DND-41 (cell line): ENCODE results near the gene PPP2R5B.

Experiments
- ATAC-seq: fragments of 200-7000 bp; cut with Tn5 transposase; 3 replicates; pipeline ENCODE4 v1.9.1; 2021; ENCODE audit warnings: low read depth; ENCODE audit not compliant: insufficient read depth
- DNase-seq: peaks from one replicate; pipeline ENCODE4 v3.0.0-alpha.2; 2020
- H2AFZ ChIP-seq: 2 replicates; pipeline ENCODE4 v1.6.0; 2012; ENCODE audit warnings: low read depth, low read length
- H3K27ac ChIP-seq: 2 replicates; pipeline ENCODE4 v1.5.1; 2012; ENCODE audit warnings: low read length, inconsistent platforms
- H3K27me3 ChIP-seq: fragments of 200-600 bp; sonication (generic); 2 replicates; pipeline ENCODE4 v1.6.0; 2012; ENCODE audit warnings: low read length, mild to moderate bottlenecking, inconsistent platforms; ENCODE audit not compliant: insufficient read depth, poor library complexity
- H3K36me3 ChIP-seq: 2 replicates; pipeline ENCODE4 v1.5.1; 2012; ENCODE audit warnings: low read length, inconsistent platforms; ENCODE audit not compliant: insufficient read depth
- H3K4me1 ChIP-seq: 2 replicates; pipeline ENCODE4 v1.5.1; 2012; ENCODE audit warnings: mild to moderate bottlenecking, low read length; ENCODE audit not compliant: insufficient read depth
- H3K4me2 ChIP-seq: 2 replicates; pipeline ENCODE4 v1.6.0; 2012; ENCODE audit warnings: mild to moderate bottlenecking, moderate library complexity, low read length, inconsistent platforms; ENCODE audit not compliant: insufficient read depth
- H3K4me3 ChIP-seq, 2 experiments: fragments of 200-600 bp in 1 of 2; shearing (Covaris generic) in 1 of 2; 2 replicates each; pipeline ENCODE4 v1.5.1; 2012 to 2016; ENCODE audit warnings: inconsistent platforms in 2 of 2, low read length in 2 of 2, mild to moderate bottlenecking in 2 of 2, low read depth in 1 of 2, moderate library complexity in 1 of 2
- H3K79me2 ChIP-seq: 2 replicates; pipeline ENCODE4 v1.6.0; 2012; ENCODE audit warnings: low read length, inconsistent platforms; ENCODE audit not compliant: insufficient read depth
- H3K9ac ChIP-seq: 2 replicates; pipeline ENCODE4 v1.6.0; 2012; ENCODE audit warnings: low read depth, mild to moderate bottlenecking, inconsistent platforms, low read length, moderate library complexity
- H3K9me3 ChIP-seq: 2 replicates; pipeline ENCODE4 v1.5.1; 2012; ENCODE audit warnings: low read length, moderate library complexity, mild to moderate bottlenecking, inconsistent platforms; ENCODE audit not compliant: insufficient read depth, severe bottlenecking
- H4K20me1 ChIP-seq: 2 replicates; pipeline ENCODE4 v1.6.0; 2012; ENCODE audit warnings: low read length; ENCODE audit not compliant: insufficient read depth
- CTCF ChIP-seq: IDR thresholded peaks from 2 replicates; pipeline ENCODE4 v1.5.1; 2012; ENCODE audit warnings: borderline replicate concordance, low read length, moderate library complexity, mild to moderate bottlenecking; ENCODE audit not compliant: poor library complexity, severe bottlenecking; ENCODE audit errors: extremely low read depth
- EZH2 ChIP-seq: IDR thresholded peaks from 3 replicates; pipeline ENCODE4 v1.6.1; 2012; ENCODE audit warnings: borderline replicate concordance, low read depth, mild to moderate bottlenecking, moderate library complexity, low read length, inconsistent platforms; ENCODE audit not compliant: severe bottlenecking

The PPP2R5B gene

GRCh38 chr11:64923151-64923661, 1.3 kb upstream of the PPP2R5B start:
- peak overlapping the region; percentile 82 for H3K27ac ChIP-seq
- no peaks in the 10 kb centered on the region for H4K20me1 ChIP-seq
- H3K4me3 ChIP-seq: no peak overlapping the region
- no peak for ATAC-seq
- no peaks in the 10 kb centered on the region; the same call in 1 of the 2 replicates for H3K36me3 ChIP-seq
- H3K79me2 ChIP-seq: no peaks in the 10 kb centered on the region; the same call in 1 of the 2 replicates
- H2AFZ ChIP-seq: peak overlapping the region; percentile 85
- peak overlapping the region; percentile 93 for H3K4me2 ChIP-seq
- H3K4me1 ChIP-seq: peaks cover 34% of the 10 kb centered on the region
- no peak for DNase-seq
- H3K27me3 ChIP-seq: no peaks in the 10 kb centered on the region
- H3K9ac ChIP-seq: peak overlapping the region; percentile 58; the same call in 1 of the 2 replicates
- H3K9me3 ChIP-seq: no peaks in the 10 kb centered on the region
- TF ChIP-seq EZH2: no peak
- TF ChIP-seq CTCF: no peak

GRCh38 chr11:64924910-64925284, 408 bp downstream of the PPP2R5B start:
- Histone ChIP-seq H2AFZ (peak overlapping the region; percentile 85), H3K27ac (no peak overlapping the region; the same call in 1 of the 2 replicates), H3K4me1 (peaks cover 26% of the 10 kb centered on the region), H3K27me3 (no peaks in the 10 kb centered on the region), H4K20me1 (no peaks in the 10 kb centered on the region), H3K4me2 (peak overlapping the region; percentile 93), H3K9ac (peak overlapping the region; percentile 58), H3K4me3 (peak overlapping the region; percentile 48 to 59), H3K9me3 (no peaks in the 10 kb centered on the region), H3K79me2 (no peaks in the 10 kb centered on the region; the same call in 1 of the 2 replicates), H3K36me3 (peaks cover 2% of the 10 kb centered on the region)
- no peak for DNase-seq
- no peak for ATAC-seq
- no peak for TF ChIP-seq EZH2
- no peak for TF ChIP-seq CTCF

- Histone ChIP-seq H3K4me1 (peaks cover 26% of the 10 kb centered on the region), H3K27ac (no peak overlapping the region), H3K4me2 (peak overlapping the region; percentile 93), H3K36me3 (peaks cover 10% of the 10 kb centered on the region), H4K20me1 (no peaks in the 10 kb centered on the region), H2AFZ (no peak overlapping the region), H3K27me3 (no peaks in the 10 kb centered on the region), H3K79me2 (no peaks in the 10 kb centered on the region; the same call in 1 of the 2 replicates), H3K9me3 (no peaks in the 10 kb centered on the region), H3K4me3 (peak overlapping the region in 1 of 2 experiments; percentile 59; a peak in 2 of 4 replicates), H3K9ac (peak overlapping the region; percentile 58; the same call in 1 of the 2 replicates)
- no peak for DNase-seq
- no peak for ATAC-seq
- TF ChIP-seq CTCF (no peak), EZH2 (no peak)
Measured at GRCh38 chr11:64925536-64926436, 1.3 kb downstream of the PPP2R5B start.
